ENCODE measurements around the gene RPL10. TPM values are rescaled to one million over a fixed set of nuclear protein-coding genes. Genes with fewer than 3 reads are reported as not detected.
A peak's percentile ranks its signal among the peaks of the same experiment; 100 is the strongest.

RPL10 gene
- total RNA-seq, 1 experiment from 2014 or later: 2,445 TPM

DNA sequence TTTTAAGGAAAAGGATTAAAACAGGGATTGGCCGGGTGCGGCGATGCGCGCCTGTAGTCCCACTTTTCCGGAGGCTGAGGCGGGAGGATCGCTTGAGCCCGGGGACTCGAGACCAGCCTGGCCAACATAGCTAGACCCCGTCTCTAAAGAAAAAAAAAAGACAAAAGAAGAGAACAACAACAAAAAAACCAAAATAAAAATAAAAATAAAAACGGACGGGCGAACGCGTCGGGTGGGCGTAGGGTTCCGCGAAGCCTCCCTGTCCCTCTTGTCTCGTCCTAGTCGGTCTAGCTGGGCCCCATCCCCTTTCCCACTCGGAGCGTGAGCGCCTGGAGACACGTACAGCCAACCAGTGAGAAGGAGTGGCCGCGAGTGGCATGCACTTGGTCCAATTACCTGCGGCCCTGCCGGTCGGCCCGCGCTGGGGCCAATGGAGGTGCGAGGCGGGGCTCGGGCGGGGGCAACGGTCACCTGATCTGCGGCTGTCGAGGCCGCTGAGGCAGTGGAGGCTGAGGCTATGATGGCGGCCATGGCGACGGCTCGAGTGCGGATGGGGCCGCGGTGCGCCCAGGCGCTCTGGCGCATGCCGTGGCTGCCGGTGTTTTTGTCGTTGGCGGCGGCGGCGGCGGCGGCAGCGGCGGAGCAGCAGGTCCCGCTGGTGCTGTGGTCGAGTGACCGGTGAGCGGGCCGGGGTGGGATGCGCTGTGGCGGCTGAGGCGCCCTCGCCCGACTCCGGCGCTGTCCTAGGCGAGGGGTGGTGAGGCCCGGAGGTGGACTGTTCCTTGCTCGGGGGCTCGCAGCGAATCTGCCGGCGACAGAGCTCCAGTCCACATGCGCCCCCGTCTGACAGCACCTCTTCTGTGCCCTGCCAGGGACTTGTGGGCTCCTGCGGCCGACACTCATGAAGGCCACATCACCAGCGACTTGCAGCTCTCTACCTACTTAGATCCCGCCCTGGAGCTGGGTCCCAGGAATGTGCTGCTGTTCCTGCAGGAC is 30.3 kb downstream of the RPL10 start, which contains the start of gene ATP6AP1:
Gene ATP6AP1, plus strand, starts transcription at position 502 of the 996 bp plus-strand sequence. Its CDS starts 16 bp downstream, at position 518.
- no peak for TF ChIP-seq EZH2 (IDR thresholded peaks at IDR 0.05; ENCODE audit: borderline replicate concordance, low read depth, low read length, poor library complexity, severe bottlenecking)
- TF ChIP-seq, protein P1, sequence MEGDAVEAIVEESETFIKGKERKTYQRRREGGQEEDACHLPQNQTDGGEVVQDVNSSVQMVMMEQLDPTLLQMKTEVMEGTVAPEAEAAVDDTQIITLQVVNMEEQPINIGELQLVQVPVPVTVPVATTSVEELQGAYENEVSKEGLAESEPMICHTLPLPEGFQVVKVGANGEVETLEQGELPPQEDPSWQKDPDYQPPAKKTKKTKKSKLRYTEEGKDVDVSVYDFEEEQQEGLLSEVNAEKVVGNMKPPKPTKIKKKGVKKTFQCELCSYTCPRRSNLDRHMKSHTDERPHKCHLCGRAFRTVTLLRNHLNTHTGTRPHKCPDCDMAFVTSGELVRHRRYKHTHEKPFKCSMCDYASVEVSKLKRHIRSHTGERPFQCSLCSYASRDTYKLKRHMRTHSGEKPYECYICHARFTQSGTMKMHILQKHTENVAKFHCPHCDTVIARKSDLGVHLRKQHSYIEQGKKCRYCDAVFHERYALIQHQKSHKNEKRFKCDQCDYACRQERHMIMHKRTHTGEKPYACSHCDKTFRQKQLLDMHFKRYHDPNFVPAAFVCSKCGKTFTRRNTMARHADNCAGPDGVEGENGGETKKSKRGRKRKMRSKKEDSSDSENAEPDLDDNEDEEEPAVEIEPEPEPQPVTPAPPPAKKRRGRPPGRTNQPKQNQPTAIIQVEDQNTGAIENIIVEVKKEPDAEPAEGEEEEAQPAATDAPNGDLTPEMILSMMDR (conservative IDR thresholded peaks at IDR 0.05; ENCODE audit: low read depth, low read length): 0 out of 2 replicates have a peak, but pooled peaks have one; percentile 15
- Histone ChIP-seq H3K36me3 (ENCODE audit: insufficient read depth, low read length, poor library complexity, severe bottlenecking) (peaks cover 4% of the 10 kb centered on the region), H3K27ac (ENCODE audit: low read depth, low read length, poor library complexity, severe bottlenecking) (peak within 1 kb of the TSS; percentile 67), H3K4me3 (ENCODE audit: low read depth, low read length, poor library complexity, severe bottlenecking) (peak within 1 kb of the TSS; percentile 73), H3K4me1 (ENCODE audit: insufficient read depth, low read length, poor library complexity, severe bottlenecking) (peaks cover 5% of the 10 kb centered on the region), H3K9me3 (ENCODE audit: low read depth, low read length, poor library complexity, severe bottlenecking) (no peaks in the 10 kb centered on the region), H3K27me3 (replicated peaks; ENCODE audit: insufficient read depth, low read depth, low read length, poor library complexity) (no peaks in the 10 kb centered on the region)
- peak; percentile 94 for DNase-seq (ENCODE audit: low spot score)
- POLR2A ChIA-PET (ENCODE audit: low non-redundant PET): no interaction called here
- no TSS peak for BruUV-seq (replicated peaks)
- CTCF ChIA-PET: interaction anchor here (0.6 kb wide), 1 partner anchor 300 kb away, joined by 9 read pairs; no protein-coding TSS in a partner anchor
- intact Hi-C loops (cut with micrococcal nuclease; ENCODE audit: unreplicated experiment): no loop called here

GRCh38 chrX:154429711-154430110 is 31.5 kb downstream of the RPL10 start:
- Histone ChIP-seq H3K4me1 (ENCODE audit: insufficient read depth, low read length, poor library complexity, severe bottlenecking) (peaks cover 5% of the 10 kb centered on the region), H3K36me3 (ENCODE audit: insufficient read depth, low read length, poor library complexity, severe bottlenecking) (peaks cover 8% of the 10 kb centered on the region), H3K9me3 (ENCODE audit: low read depth, low read length, poor library complexity, severe bottlenecking) (no peaks in the 10 kb centered on the region), H3K27me3 (replicated peaks; ENCODE audit: insufficient read depth, low read depth, low read length, poor library complexity) (no peaks in the 10 kb centered on the region), H3K27ac (ENCODE audit: low read depth, low read length, poor library complexity, severe bottlenecking) (no peak overlapping the region), H3K4me3 (ENCODE audit: low read depth, low read length, poor library complexity, severe bottlenecking) (peak overlapping the region; percentile 73)
- ChIA-PET CTCF (no interaction called here), POLR2A (ENCODE audit: low non-redundant PET) (no interaction called here)
- BruUV-seq (replicated peaks): TSS peak; percentile 74
- TF ChIP-seq, protein P1 (conservative IDR thresholded peaks at IDR 0.05; ENCODE audit: low read depth, low read length): no peak
- TF ChIP-seq EZH2 (IDR thresholded peaks at IDR 0.05; ENCODE audit: borderline replicate concordance, low read depth, low read length, poor library complexity, severe bottlenecking): no peak
- intact Hi-C loops (cut with micrococcal nuclease; ENCODE audit: unreplicated experiment): no loop called here
- no peak for DNase-seq (ENCODE audit: low spot score)

- POLR2A ChIA-PET (ENCODE audit: low non-redundant PET): no interaction called here
- Histone ChIP-seq H3K9me3 (ENCODE audit: low read depth, low read length, poor library complexity, severe bottlenecking) (no peaks in the 10 kb centered on the region), H3K36me3 (ENCODE audit: insufficient read depth, low read length, poor library complexity, severe bottlenecking) (peaks cover 8% of the 10 kb centered on the region), H3K4me3 (ENCODE audit: low read depth, low read length, poor library complexity, severe bottlenecking) (no peak overlapping the region), H3K27ac (ENCODE audit: low read depth, low read length, poor library complexity, severe bottlenecking) (no peak overlapping the region), H3K27me3 (replicated peaks; ENCODE audit: insufficient read depth, low read depth, low read length, poor library complexity) (no peaks in the 10 kb centered on the region), H3K4me1 (ENCODE audit: insufficient read depth, low read length, poor library complexity, severe bottlenecking) (peaks cover 5% of the 10 kb centered on the region)
- TF ChIP-seq, protein P1 (conservative IDR thresholded peaks at IDR 0.05; ENCODE audit: low read depth, low read length): no peak
- TF ChIP-seq EZH2 (IDR thresholded peaks at IDR 0.05; ENCODE audit: borderline replicate concordance, low read depth, low read length, poor library complexity, severe bottlenecking): no peak
- CTCF ChIA-PET: no interaction called here
- DNase-seq (ENCODE audit: low spot score): no peak
- intact Hi-C loops (cut with micrococcal nuclease; ENCODE audit: unreplicated experiment): no loop called here
- no TSS peak for BruUV-seq (replicated peaks)
These were observed 32.3 kb downstream of the RPL10 start for GRCh38 chrX:154430479-154430878.

Data from A673 (cell line).